Left cardiac atrium (tissue), 4 donors: Measurements from ENCODE around the gene RECK. TPM values are rescaled to one million over a fixed set of nuclear protein-coding genes. Genes with fewer than 3 reads are reported as not detected.
A peak's percentile ranks its signal among the peaks of the same experiment; 100 is the strongest.
"Not testable (repeated sequence)": the region's sequence is repeated elsewhere in the genome, so short reads cannot be mapped to it uniquely, and the experiment has no call there.

Source experiments
- ATAC-seq, 2 donors: fragments of 200-7000 bp; cut with Tn5 transposase; one replicate each; pipeline ENCODE4 v1.9.1; 2020; ENCODE audit warnings: mild to moderate bottlenecking in 2 of 2, moderate library complexity in 2 of 2
- DNase-seq: peaks from one replicate; pipeline ENCODE4 v3.0.0-alpha.2; 2020
- intact Hi-C, 2 donors: fragments of 100-400 bp; cut with DNase I; formaldehyde crosslinking; loops; one replicate each; pipeline versions ENCODE4 v1.14.1 to v1.15.1; 2022 to 2023
- long read RNA-seq: library from polyadenylated mRNA; unstranded; transcript quantifications from one replicate; pipeline ENCODE4 v2.0.0, GENCODE V29; 2021
- total RNA-seq, 2 donors: library from RNA; stranded (reverse); fragmentation: NEBNext Ultra II Directional; extraction: Animal tissue kit (Norgen Biotek cat#: 25700); gene quantifications; one replicate each; pipeline ENCODE4 v1.2.1, GENCODE V29; 2021
- donor health status: DM: no; HTN: yes; CAD: no.
- donor health status: DM: no; HTN: yes; CAD: no; lungs with severe emphysema.
- donor health status: DM: yes; HTN: yes; CAD: no.
- donor health status: Dilated cardiomyopathy.

The RECK gene
- total RNA-seq: 1 to 10 TPM; 8.1 to 8.9 TPM
- long read RNA-seq, full-length matches to known transcripts: 3 of 9 reads
- long read RNA-seq, partial matches to known transcripts: 2 of 9 reads
- long read RNA-seq, other reads (novel, unspliced or antisense): 4 of 9 reads

GRCh38 chr9:36036780-36037548 is at the start of gene RECK:
RECK (plus strand) TSS chr9:36036913; CDS start chr9:36036999, 86 bp downstream.
- intact Hi-C loops: no loop called here
- ATAC-seq: peak; percentile 97
- DNase-seq: peak; percentile 95

GRCh38 chr9:35990155-35990554 is 46.6 kb upstream of the RECK start:
- intact Hi-C loops: no loop called here
- ATAC-seq: no peak
- no peak for DNase-seq

GRCh38 chr9:35993136-35993535 is 43.6 kb upstream of the RECK start:
- intact Hi-C loops, ATAC-seq, DNase-seq: not testable (repeated sequence)

- DNase-seq: no peak
- ATAC-seq: no peak
- intact Hi-C loops: no loop called here
Observed at GRCh38 chr9:35993976-35994720, 42.6 kb upstream of the RECK start.

GRCh38 chr9:35994959-35995358 is 41.8 kb upstream of the RECK start:
- intact Hi-C loops: no loop called here
- DNase-seq (no peak), ATAC-seq (no peak)

GRCh38 chr9:35996358-35996970 is 40.2 kb upstream of the RECK start:
- intact Hi-C loops: no loop called here
- DNase-seq (no peak), ATAC-seq (peak; percentile 86 to 98)

- ATAC-seq: peak in 1 of 2 donors; percentile 31
- DNase-seq, intact Hi-C loops: not testable (repeated sequence)
Observed at GRCh38 chr9:35997016-35997415, 39.7 kb upstream of the RECK start.

GRCh38 chr9:35998333-35998732 is 38.4 kb upstream of the RECK start:
- intact Hi-C loops: no loop called here
- no peak for DNase-seq
- no peak for ATAC-seq

GRCh38 chr9:36005891-36006290 is 30.8 kb upstream of the RECK start:
- DNase-seq (no peak), ATAC-seq (no peak)
- intact Hi-C loops: no loop called here

- intact Hi-C loops: no loop called here
- no peak for DNase-seq
- no peak for ATAC-seq
Observed at GRCh38 chr9:36006549-36007315, 30.0 kb upstream of the RECK start.

- DNase-seq (no peak), ATAC-seq (no peak)
- intact Hi-C loops: no loop called here
Observed at GRCh38 chr9:36007316-36007708, 29.4 kb upstream of the RECK start.

GRCh38 chr9:36007852-36008251 is 28.9 kb upstream of the RECK start:
- intact Hi-C loops: no loop called here
- ATAC-seq (no peak), DNase-seq (no peak)

GRCh38 chr9:36008774-36009300 is 27.9 kb upstream of the RECK start:
- intact Hi-C loops: no loop called here
- ATAC-seq (peak; percentile 84 to 92), DNase-seq (peak; percentile 61)

- DNase-seq (no peak), ATAC-seq (no peak)
- intact Hi-C loops: no loop called here
Observed at GRCh38 chr9:36011379-36011778, 25.3 kb upstream of the RECK start.

GRCh38 chr9:36017278-36017677 is 19.4 kb upstream of the RECK start:
- intact Hi-C loops: no loop called here
- no peak for DNase-seq
- no peak for ATAC-seq

GRCh38 chr9:36018129-36018528 is 18.6 kb upstream of the RECK start:
- ATAC-seq (no peak), DNase-seq (no peak)
- intact Hi-C loops: no loop called here

GRCh38 chr9:36018891-36019720 is 17.6 kb upstream of the RECK start:
- intact Hi-C loops: no loop called here
- DNase-seq: no peak
- no peak for ATAC-seq

GRCh38 chr9:36021968-36022367 is 14.7 kb upstream of the RECK start:
- intact Hi-C loops: loop anchor here (2.0 to 5.0 kb wide), 2 partner anchors 67 to 120 kb away; no protein-coding TSS in a partner anchor
- ATAC-seq (no peak), DNase-seq (no peak)
